ENCODE data around the gene PRKCH. TPM values are rescaled to one million over a fixed set of nuclear protein-coding genes. Genes with fewer than 3 reads are reported as not detected.

The PRKCH gene
- total RNA-seq, 1 experiment from 2014 or later = 12.4 TPM

DNA sequence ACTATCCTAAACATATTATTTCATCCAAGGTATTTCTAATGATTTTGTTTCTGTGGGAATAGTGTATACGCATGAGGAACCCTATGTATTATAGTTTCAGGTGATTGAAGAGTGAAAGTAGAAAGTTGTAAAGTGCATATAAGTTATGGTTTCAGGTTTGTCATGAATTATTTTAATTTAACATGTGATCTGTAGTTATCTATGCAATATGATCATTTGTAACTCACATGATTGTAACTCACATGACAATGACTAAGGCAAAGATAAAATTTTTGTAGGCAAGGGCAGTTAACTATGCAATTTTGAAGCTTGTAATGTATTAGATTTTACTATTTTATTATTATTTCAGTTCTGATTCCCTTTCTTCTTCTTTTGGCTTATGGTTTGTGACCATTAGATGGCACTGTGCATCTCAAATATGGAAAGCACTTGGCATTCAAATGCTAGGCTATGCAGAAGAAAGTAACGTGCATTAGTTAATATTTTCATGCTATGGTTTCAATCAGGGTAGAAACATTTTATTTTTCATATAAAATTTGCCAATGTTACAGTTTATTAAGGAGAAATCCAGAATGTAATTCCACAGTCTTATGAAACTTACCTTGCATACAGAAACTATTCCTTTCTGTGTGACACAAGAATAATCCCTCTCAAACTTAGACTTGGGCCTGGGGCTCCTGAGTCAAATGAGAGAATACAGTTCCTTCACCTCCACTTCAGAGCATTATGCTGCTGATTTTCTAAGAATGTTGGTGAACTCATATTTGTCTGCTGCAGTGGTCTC is 24.5 kb upstream of the PRKCH start:
- Mint-ChIP-seq H3K4me3 (ENCODE audit: unreplicated experiment) (no peak overlapping the region), H3K4me1 (ENCODE audit: insufficient read depth, unreplicated experiment) (no peaks in the 10 kb centered on the region), H3K27me3 (ENCODE audit: insufficient read depth, unreplicated experiment) (no peaks in the 10 kb centered on the region), H3K27ac (ENCODE audit: low read depth, unreplicated experiment) (no peak overlapping the region), H3K36me3 (ENCODE audit: insufficient read depth, unreplicated experiment) (peaks cover 5% of the 10 kb centered on the region), H3K9me3 (ENCODE audit: unreplicated experiment) (no peaks in the 10 kb centered on the region)
- peak; percentile 61 for DNase-seq (ENCODE audit: unreplicated experiment)
- intact Hi-C loops (cut with micrococcal nuclease) = loop anchor here (1.0 kb wide), 2 partner anchors 159 to 540 kb away; no protein-coding TSS in a partner anchor
- BruUV-seq (replicated peaks) = no TSS peak
- ChIA-PET CTCF (interaction anchor here (0.5 to 1.7 kb wide), 18 partner anchors 11 to 817 kb away, joined by 3 to 7 read pairs (median 4); partner anchors contain the start of gene PRKCH), POLR2A (interaction anchor here (0.9 kb wide), 1 partner anchor 26 kb away, joined by 3 read pairs; no protein-coding TSS in a partner anchor)
- TF ChIP-seq, protein P1, sequence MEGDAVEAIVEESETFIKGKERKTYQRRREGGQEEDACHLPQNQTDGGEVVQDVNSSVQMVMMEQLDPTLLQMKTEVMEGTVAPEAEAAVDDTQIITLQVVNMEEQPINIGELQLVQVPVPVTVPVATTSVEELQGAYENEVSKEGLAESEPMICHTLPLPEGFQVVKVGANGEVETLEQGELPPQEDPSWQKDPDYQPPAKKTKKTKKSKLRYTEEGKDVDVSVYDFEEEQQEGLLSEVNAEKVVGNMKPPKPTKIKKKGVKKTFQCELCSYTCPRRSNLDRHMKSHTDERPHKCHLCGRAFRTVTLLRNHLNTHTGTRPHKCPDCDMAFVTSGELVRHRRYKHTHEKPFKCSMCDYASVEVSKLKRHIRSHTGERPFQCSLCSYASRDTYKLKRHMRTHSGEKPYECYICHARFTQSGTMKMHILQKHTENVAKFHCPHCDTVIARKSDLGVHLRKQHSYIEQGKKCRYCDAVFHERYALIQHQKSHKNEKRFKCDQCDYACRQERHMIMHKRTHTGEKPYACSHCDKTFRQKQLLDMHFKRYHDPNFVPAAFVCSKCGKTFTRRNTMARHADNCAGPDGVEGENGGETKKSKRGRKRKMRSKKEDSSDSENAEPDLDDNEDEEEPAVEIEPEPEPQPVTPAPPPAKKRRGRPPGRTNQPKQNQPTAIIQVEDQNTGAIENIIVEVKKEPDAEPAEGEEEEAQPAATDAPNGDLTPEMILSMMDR (IDR thresholded peaks at IDR 0.05; ENCODE audit: unreplicated experiment) = peak; percentile 63

DNA sequence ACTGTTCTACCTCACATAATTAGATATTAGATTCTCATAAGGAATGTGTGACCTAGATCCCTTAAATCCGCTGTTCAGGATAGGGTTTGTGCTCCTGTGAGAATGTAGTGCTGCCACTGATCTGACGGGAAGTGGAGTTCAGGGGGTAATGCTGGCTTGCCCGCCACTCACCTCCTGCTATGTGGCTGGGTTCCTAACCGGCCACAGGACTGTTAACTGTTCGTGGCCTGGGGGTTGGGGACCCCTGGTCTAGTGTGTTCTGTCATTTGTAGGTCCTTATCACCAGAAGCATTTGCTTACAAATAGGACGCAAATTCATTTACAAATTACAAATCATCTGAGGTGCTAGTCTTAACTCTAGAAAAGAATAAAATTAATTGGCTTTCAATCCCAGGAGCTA is 23.8 kb upstream of the PRKCH start:
- H3K9me3 Mint-ChIP-seq (ENCODE audit: unreplicated experiment) = no peaks in the 10 kb centered on the region
- ChIA-PET POLR2A (no interaction called here), CTCF (interaction anchor here (0.8 to 1.4 kb wide), 8 partner anchors 11 to 544 kb away, joined by 3 to 7 read pairs (median 4); partner anchors contain the start of gene TMEM30B)
- H3K36me3 Mint-ChIP-seq (ENCODE audit: insufficient read depth, unreplicated experiment) = peaks cover 5% of the 10 kb centered on the region
- no TSS peak for BruUV-seq (replicated peaks)
- intact Hi-C loops (cut with micrococcal nuclease) = loop anchor here (1.0 kb wide), 2 partner anchors 159 to 540 kb away; no protein-coding TSS in a partner anchor
- H3K27ac Mint-ChIP-seq (ENCODE audit: low read depth, unreplicated experiment) = no peak overlapping the region
- no peak overlapping the region for H3K4me3 Mint-ChIP-seq (ENCODE audit: unreplicated experiment)
- no peaks in the 10 kb centered on the region for H3K27me3 Mint-ChIP-seq (ENCODE audit: insufficient read depth, unreplicated experiment)
- TF ChIP-seq, protein P1 (IDR thresholded peaks at IDR 0.05; ENCODE audit: unreplicated experiment) = no peak
- DNase-seq (ENCODE audit: unreplicated experiment) = no peak
- no peaks in the 10 kb centered on the region for H3K4me1 Mint-ChIP-seq (ENCODE audit: insufficient read depth, unreplicated experiment)

DNA sequence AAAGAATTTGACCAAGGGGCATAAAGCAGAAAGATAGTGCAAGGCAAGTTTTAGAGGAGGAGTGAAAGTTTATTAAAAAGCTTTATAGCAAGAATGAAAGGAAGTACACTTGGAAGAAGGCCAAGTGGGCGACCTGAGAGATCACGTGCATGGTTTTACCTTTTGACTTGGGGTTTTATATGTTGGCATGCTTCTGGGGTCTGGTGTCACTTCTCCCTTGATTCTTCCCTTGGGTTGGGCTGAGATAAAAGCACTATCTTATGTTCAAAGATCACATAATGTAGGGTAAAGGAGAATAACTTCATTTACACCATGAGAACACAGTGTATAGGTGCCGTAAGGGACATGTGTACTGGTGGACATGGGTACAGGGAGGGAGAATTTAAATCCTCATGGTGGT is 22.6 kb upstream of the PRKCH start:
- ChIA-PET CTCF (interaction anchor here (0.6 to 1.4 kb wide), 5 partner anchors 9 to 420 kb away, joined by 3 to 5 read pairs (median 4); partner anchors contain the start of gene TMEM30B), POLR2A (no interaction called here)
- intact Hi-C loops (cut with micrococcal nuclease) = no loop called here
- no peak overlapping the region for H3K4me3 Mint-ChIP-seq (ENCODE audit: unreplicated experiment)
- no peaks in the 10 kb centered on the region for H3K9me3 Mint-ChIP-seq (ENCODE audit: unreplicated experiment)
- H3K4me1 Mint-ChIP-seq (ENCODE audit: insufficient read depth, unreplicated experiment) = no peaks in the 10 kb centered on the region
- no TSS peak for BruUV-seq (replicated peaks)
- no peaks in the 10 kb centered on the region for H3K27me3 Mint-ChIP-seq (ENCODE audit: insufficient read depth, unreplicated experiment)
- TF ChIP-seq, protein P1 (IDR thresholded peaks at IDR 0.05; ENCODE audit: unreplicated experiment) = no peak
- H3K27ac Mint-ChIP-seq (ENCODE audit: low read depth, unreplicated experiment) = no peak overlapping the region
- no peak for DNase-seq (ENCODE audit: unreplicated experiment)
- H3K36me3 Mint-ChIP-seq (ENCODE audit: insufficient read depth, unreplicated experiment) = peaks cover 5% of the 10 kb centered on the region

DNA sequence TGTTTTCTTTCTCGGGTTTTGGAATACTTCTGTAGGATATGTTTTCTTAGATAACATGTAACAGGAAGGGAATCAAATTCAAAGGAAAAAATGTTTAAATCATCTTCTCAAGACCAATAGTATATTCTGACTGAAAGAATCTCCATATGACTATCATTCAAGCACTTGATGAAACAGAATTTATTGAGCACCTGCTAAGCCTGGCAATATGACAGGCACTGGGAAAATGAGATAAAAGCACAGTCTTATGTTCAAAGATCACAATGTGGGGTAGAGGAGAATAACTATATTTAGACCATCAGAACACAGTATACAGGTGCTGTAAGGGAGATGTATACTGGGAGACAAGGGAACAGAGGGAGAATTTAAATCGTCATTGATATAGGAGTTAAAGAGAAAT is 21.2 kb upstream of the PRKCH start:
- DNase-seq (ENCODE audit: unreplicated experiment) = no peak

More for the DNA sequence above, 21.2 kb upstream of the PRKCH start:
- no peak overlapping the region for H3K27ac Mint-ChIP-seq (ENCODE audit: low read depth, unreplicated experiment)
- H3K4me3 Mint-ChIP-seq (ENCODE audit: unreplicated experiment) = no peak overlapping the region
- ChIA-PET CTCF (interaction anchor here (0.6 kb wide), 1 partner anchor 1042 kb away, joined by 3 read pairs; no protein-coding TSS in a partner anchor), POLR2A (interaction anchor here (0.7 kb wide), 1 partner anchor 9 kb away, joined by 3 read pairs; no protein-coding TSS in a partner anchor)
- intact Hi-C loops (cut with micrococcal nuclease) = no loop called here
- H3K36me3 Mint-ChIP-seq (ENCODE audit: insufficient read depth, unreplicated experiment) = peaks cover 5% of the 10 kb centered on the region
- no peaks in the 10 kb centered on the region for H3K9me3 Mint-ChIP-seq (ENCODE audit: unreplicated experiment)
- H3K27me3 Mint-ChIP-seq (ENCODE audit: insufficient read depth, unreplicated experiment) = no peaks in the 10 kb centered on the region
- no peaks in the 10 kb centered on the region for H3K4me1 Mint-ChIP-seq (ENCODE audit: insufficient read depth, unreplicated experiment)
- no TSS peak for BruUV-seq (replicated peaks)
- TF ChIP-seq, protein P1 (IDR thresholded peaks at IDR 0.05; ENCODE audit: unreplicated experiment) = no peak

Measured in MCF 10A (cell line).